HG03064 (cell line): ENCODE measurements around the gene IMMT.

ENCODE experiments used
- ATAC-seq: cut with Tn5 transposase; IDR thresholded peaks from one replicate; pipeline ENCODE4 v1.9.1; 2021; ENCODE audit warnings: low read depth; ENCODE audit not compliant: unreplicated experiment

Gene IMMT

DNA sequence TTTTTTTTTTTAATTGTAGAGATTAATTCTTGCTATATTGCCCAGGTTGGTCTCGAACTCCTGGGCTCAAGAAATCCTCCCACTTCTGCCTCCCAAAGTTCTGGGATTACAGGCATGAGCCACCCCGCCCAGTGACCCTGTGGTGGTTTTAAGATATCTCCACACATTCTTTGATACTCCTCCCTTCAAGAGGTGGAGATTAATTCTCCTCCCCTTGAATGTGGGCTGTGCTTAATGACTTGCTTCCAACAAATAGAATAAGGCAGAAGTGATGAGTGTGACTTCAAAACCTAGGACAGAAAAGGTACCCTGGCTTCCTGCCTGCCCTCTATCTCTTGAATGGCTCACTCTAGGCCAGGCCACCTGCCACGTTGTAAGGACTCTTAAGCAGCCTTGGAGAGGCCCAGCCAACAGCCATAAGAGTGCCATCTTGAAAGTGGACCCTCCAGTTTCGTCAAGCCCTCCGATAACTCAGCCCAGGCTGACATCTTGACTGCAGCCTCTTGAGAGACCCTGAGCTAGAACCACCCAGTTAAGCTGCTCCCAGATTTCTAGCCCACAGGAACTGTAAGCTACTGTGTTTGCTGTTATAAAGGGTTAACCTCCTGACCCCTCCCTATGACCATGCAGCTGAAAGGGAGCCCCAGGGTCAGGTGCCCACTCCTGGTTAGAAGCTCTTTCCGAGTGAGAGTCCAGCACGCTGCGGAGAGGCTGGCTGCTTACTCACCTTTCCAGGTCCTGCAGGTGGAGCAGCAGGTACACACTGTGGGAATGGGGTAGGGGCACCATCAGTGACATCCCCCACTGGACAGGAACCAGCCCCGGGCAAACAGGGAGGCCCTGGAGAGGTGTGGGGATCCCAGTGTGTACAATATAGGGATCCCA, 31.6 kb upstream of the IMMT start:
- ATAC-seq = no peak

DNA sequence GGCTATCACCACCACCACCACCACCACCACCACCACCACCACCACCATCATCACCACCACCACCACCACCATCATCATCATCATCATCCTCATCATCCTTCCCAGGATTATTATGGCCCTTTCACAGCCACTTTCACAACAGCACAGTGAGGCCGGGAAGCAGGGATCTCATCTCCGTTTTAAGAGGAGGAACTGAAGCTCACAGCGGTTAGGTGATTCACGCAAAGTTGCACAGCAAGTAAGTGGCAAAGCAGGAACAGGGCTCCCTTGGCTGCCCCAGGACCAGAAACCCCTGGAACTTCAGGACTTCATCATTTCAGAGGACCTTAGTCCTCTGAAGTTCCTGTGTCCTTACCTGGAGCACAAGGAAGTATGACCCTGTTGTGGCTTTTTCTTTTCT, 30.8 kb upstream of the IMMT start:
- ATAC-seq = no peak

DNA sequence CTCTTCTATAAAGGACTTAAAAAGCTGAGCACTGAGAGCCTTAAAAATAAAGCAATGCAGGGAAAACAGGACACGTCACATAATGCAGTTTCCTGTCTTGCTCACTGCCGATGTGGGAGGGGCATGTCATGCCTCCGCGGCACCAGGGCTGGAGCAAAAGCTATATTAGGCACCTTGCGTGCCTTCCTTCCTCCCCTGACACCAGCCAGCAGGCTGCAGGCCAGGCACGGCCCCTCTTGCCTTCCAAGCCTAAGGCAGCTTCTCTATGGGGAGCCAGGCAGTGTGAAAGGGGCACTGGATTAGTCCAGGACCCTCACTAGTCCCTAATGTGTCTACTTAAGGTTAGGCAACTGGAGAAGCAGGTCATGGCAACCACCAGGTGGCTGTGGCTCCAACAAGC, 30.3 kb upstream of the IMMT start:
- peak; percentile 68 for ATAC-seq

DNA sequence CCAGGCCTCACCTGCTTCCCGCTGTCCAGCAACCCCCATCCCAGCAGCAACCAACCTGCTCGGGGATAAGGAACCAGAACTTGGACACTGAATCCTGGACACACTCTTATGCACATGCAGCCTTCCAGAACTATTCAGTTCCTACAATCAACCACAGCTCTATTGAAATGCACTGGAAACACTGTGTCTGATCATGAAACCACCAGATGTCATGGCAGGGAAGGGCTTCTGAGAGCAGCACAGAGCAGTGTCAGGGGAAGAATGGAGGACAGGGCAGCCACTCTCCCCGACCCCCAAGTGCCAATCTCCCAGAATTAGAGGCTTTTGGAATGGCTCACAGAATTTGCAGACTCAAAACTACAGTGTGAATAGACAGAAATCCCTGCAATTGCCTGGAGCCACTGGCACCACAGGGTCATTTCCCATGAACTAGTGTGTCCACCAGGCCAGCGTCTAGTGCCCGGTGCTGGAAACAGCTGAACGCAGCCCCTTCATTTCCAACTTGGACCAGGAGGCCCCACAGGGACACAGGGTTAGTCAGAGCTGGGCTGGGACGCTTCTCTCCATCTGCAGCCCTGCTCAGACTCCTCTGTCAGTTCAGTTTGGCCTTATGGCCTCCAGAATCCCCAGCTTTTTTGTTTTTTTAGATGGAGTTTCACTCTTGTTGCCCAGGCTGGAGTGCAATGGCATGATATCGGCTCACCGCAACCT, 29.5 kb upstream of the IMMT start:
- no peak for ATAC-seq

DNA sequence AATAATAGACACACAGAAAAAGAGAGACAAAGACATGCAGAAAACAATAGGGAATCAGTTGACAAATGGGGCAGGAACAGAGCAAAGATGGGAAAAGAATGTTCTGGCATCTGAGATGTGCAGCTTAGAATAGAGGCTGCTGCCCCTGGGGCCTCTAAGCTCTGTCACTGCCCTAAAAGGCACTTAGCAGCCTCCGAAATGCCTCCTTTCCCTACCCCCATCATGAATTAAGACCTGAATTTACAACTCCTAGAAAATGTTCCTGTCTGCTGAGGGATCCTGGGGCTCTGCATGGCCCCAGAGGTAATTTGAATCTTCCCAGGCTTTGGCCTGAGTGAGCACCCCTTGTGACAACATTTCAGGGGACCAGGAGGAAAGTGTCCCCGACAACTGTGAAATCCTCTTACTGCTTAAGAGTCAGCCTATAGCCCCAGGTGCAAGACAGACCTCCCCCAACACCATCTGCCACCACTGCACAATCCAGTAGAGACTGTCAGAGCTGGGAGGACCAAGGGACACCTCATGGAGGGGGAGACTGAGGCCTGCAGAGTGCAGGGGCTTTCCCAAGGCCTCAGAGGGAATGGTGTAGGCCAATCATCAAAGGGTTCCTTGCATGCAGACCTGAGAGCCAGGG, 28.8 kb upstream of the IMMT start:
- no peak for ATAC-seq

DNA sequence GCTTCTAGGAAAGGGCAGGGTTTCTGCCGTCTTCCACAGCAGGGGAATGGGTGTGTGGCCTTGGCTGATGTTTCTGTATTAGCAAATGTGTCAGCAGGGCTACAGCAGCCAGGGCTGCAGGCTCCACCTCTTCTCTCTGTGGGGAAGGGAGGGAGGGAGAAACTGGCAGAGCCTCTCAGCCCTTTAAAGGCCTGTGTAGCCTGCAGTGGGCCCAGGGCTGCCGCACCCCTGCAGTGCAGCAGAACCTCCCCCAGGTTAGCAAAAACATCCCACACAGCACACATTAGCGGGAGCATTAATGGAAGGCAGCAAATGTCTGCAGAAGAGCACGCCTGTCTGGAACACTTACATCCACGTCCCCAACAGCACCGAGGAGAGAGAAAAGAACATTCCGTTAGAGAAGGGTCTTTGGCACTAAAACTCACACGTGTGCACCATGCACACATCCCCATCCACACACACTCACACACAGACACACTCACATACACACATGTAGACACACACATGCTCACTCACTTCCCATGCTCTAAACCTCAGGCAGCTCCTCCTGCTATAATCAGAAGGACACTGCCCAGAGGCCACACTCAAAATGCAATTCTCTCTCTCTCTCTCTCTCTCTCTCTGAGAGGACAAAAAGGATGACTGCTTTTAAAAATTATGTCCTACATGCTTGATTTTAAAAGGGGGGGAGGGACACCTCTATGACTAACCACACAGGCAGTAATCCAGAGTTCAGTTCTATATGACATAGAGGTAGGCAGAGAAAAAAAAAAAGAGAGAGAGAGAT, 28.1 kb upstream of the IMMT start:
- no peak for ATAC-seq

DNA sequence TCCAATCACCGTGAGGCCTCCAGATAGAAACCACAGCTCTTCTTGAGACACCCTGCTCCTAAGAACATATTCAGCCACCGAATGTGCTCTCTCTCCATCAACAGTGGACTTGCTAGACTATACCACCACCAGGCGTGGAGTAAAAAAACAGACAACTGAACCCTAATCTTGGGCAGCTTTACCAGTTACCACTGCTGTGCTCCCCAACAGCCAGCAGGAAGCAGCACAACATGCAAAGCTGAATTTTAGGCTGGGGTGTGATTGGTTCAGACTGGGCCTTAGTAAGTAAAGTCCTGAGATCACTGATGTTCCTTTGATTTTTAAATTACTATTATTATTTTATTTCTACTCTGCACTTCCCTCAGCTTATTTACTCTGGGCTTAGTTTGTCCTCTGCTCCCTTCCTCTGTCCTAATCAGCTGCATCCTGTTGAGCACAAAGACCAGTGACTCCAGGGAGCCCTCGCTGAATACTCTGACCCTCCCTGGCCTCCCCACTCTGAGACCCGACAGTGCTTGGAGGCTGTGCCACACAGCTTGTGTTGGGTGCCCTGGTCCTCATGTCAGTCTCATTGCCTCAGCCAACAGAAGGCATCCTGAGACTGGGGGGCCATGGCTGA, 25.9 kb upstream of the IMMT start:
- ATAC-seq = no peak

DNA sequence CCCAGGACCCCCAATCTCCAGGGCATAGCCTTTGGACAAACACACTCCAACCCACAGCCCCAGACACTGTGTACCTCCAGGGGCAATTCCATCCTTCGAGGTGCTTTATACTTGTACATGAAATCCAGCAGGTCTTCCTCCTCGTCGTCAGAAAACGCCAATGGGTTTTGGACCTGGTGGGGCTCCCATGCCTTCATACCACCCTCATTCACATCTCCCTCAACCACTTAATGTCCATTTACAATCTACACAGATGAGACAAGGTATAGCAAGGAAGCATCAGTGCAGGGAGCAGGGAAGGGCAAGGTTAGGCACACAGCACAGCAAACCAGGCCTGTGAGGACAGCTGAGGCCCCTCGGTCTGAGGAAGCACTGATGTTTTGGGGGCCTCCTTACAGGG, 24.6 kb upstream of the IMMT start:
- no peak for ATAC-seq

DNA sequence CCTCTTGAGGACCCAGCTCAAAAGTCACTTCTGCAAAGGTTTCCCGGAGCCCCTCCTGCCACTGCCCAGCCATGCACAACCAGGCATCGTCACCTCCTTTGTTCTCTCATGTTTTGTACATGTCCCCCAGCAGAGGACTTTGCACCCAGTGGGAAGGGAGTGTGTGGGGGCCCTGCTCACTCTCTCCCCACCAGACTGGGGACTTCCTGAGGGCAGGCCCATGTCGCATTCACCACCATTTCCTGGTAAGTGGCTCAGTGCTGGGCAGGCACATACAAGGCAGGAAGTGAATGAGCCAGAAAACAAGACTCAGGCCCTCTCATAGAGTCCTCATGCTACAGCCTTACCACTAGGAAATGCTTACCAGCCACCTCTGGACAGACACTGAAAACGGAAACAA, 22.9 kb upstream of the IMMT start:
- no peak for ATAC-seq

DNA sequence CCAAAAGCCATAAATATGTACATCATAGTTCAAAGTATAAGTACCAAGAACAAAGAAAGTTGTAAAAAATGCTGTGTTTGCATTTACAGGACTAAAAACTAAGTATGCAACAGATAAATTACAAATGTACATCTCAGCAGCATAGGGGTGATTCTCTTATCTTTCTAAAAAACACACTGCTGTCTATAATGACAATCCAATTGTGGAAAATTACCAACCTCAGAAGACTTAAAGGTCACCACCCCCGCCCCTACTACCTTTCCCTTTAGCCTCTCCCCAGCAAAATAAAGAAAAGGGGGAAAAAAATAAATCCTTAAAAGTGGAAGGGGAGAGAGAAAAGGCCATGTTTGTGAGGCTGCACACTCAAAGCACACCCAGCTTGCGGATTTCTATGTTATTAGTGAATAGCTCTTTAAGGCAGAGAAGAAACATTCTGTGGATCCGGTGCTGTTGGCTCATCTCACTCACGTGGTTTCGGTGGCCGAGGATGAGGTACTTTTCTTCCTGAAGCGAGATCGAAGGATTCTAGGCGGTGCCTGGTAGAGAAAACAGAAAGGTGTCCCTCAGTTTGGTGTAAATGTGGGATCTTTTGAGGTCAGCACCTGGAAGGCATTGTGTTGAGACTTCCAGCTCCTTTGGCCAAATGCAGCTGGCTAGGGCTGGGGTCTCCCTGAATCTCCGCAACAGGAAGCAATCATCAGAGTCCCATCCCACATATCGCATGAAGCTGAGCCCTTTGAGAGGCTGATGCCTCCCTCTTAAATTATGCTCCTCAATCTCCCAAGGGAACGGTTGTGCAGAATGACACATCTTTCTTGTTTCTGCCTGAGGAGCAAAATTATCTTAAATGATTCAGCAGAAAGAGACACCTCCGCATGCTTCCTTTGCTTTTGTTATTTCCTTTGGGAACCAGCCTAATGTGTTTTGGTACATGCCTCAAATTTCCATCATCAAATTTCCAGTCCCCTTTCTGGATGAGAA, 21.6 kb upstream of the IMMT start:
- no peak for ATAC-seq

DNA sequence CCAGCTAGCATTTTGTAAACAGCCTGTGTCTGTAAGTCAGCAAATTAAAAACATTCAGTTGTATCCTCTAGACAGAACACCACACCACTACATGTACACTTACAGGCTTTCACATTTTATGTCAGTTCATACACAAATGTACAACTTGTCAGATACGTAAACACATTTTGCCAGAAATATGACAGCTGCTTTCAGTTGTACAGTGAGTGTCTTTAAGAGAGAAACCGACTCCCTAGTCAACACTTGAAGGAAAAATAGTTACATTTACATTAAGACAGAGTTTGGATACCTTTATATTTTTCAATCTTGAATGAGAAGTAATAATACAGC, 19.2 kb upstream of the IMMT start:
- ATAC-seq = no peak

DNA sequence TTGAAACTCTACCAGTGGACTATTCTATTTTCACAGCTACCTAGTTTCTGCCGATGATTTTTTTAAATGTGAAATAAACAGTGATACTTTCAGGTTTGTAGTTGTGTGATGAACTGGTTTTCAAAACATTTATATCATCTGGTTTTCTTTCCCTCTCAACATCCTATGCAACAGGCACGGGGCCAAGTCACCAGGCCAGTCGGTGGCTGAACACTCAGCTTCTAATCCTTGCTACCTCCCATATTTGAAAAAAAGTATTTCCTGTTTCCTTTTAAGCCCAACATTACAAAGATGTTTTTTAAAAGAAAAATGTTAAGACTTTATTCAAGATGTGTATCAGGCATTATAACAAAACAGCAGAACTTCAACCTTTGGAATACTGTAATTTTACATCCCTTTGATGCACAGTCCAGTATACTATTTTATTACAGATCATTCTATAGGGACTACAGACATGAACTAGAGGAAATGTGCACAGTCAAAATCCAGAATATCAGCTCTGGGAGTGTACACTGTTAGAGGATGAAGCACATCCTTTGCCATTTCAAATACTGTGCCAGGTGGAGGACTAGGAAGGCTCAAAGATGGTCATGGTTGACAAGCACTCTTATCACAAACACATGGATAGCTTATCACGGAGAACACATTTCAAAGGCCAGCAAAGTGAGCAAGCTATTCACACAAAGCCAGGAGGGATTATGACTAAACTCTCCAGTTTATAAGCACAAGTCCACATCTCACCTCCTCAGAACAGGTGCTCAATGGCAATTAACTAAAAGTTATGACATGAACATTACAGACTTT, 18.6 kb upstream of the IMMT start:
- no peak for ATAC-seq

DNA sequence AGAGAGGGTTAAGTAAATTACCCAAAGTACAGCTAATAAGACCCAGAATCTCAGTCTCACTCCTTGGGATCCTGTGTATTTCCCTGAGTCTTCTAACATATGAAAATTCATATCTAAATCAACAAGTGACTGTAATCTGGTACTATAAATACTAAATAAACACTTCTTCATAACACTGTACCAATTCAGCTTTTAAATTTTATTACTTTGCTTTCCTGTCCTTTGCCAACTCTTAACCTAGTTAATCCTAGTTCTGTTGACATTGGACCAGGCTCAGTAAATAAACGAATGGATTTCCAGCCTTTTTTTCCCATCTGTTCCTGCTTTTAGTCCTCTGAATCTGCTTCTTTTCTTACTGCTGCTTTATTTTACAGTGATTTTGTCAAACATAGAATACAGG, 17.8 kb upstream of the IMMT start:
- ATAC-seq = no peak

DNA sequence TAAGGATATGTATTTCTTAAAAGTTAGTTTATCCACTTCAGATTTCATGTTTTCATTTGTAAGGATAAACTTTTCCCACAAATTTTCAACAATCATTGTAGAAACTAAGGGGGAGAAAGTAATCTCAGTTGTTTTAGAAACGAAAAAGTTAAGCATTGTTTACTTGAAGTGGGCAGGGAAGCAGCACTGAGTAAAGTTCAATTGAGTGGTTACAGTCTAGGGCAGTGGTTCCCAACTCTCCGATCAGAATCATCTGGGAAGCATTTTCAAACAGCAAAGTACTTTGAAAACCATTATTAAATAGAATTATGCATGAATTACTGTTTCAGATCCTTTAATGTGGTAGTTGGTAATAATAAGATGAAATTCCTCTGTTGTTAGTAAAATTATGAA, 16.5 kb upstream of the IMMT start:
- no peak for ATAC-seq

DNA sequence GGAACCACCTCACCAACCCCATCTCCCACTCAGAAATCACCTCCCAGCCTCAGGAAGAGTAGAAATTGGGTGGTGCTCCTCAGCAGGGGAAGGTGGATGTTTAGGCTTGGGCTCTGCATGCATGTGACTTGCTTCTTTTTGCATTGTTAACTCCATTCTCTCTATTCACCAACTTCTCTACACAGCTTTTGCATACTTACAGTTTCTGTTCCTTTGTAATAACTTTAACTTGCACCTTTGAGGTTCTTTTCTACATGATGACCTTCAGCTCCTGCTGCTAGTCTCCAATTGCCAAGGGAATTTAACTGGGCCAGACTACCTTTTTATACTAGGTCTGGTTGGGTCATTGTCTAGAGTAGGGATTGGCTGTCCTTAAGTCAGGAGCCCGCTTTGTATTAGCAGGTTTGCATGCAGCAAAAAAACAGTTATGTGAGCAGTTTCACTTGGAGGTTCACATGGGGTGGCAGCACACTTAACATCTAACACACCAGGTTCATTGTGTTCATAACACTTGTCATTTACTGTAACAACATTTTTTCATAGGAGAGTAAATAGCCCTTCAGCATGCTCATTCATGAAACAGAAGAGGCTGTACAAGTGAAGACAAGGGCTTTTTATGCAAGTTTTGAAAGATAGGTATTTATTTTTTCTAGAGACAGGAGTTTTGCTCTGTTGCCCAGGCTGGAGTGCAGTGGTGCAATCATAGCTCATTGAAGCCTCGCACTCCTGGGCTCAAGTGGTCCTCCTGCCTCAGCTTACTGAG, 16.0 kb upstream of the IMMT start:
- ATAC-seq = no peak

DNA sequence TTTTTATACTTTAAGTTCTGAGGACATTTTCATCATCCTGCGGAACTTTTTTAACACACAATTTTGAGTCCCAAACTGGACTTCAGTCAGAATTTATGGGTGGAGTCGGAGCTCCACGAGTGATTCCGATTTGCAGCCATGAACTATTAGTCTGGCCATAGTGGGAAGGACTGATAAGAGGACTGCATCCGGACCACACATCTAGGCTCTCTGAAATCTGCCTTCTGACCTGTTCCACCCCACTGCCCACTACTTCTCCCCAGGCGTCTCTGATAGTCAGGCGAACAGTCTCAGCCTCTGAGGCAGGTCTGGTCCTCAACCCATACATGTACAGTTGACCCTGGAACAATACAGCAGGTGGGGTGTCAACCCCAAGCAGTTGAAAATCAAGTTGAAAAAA, 9.2 kb upstream of the IMMT start:
- no peak for ATAC-seq

DNA sequence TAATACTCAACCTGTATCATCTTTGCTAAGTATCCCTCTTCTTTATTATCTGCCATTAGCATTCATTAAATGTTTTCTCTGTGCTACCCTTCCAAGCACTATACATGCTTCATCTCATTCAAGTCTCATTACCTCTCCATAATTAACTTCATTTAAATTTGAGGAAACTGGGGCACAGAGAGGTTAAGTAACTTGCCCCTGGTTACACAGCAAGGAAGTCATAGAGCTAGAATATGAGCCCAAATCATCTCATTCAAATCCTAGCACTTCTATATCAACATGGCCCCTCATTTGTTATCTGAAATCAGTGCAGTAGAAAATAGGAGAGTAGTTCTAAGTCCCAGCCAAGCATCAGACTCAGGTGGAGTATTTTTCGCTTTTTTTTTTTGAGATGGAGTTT, 8.4 kb upstream of the IMMT start:
- ATAC-seq = no peak

DNA sequence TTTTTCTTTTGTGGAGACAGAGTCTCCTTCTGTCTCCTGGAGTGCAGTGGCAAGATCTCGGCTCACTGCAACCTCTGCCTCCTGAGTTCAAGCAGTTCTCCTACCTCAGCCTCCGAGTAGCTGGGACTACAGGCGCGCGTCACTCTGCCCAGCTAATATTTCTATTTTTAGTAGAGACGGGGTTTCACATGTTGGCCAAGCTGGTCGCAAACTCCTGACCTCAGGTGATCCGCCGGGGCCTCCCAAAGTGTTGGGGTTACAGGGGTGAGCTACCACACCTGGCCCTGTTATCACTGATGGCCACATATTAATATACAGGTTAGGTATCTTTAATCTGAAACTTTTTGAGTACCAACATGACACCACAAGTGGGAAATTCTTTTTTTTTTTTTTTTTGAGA, 7.4 kb upstream of the IMMT start:
- ATAC-seq = no peak
